ENCODE data around the gene ZNF823.

The ZNF823 gene

DNA sequence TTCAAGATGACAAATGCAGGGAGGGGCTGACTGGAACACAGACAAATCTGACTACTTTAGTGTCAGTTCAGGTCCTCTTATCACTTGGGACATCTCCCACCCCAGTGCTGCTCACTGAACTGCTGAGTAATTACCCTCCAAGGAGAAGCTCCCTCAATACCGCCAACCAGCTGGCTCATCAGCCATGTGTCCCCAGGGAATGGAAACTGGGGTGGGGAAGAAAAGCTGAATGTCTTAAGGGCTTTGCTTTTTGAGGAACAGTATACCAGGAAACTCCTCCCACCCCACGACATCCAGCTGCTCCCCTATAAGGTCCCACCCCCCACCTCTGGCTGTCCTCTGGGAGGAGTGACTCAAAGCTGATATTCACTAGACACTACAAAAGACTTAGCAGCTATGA is 2.0 kb downstream of the ZNF823 start:
- DNase-seq, result peak; percentile 80

DNA sequence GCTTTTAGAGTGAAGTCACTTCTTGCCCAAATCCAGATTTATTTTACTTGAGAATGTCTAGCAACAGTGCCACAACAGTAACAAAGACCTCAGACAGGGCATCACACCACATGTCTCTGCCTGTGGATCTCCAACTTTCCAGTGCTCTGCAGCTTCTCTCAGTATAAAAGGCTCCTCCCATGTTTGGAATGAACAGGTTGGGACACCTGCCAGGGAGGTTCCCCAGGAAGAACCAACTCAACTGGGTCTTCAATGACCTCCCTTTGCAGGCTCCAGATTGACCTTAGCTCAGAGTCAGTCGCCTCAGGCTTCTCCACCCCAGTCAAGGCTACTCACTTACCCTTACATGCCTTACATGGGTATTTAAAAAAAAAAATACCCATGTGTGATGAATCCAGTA is 3.4 kb downstream of the ZNF823 start:
- DNase-seq, result no peak

DNA sequence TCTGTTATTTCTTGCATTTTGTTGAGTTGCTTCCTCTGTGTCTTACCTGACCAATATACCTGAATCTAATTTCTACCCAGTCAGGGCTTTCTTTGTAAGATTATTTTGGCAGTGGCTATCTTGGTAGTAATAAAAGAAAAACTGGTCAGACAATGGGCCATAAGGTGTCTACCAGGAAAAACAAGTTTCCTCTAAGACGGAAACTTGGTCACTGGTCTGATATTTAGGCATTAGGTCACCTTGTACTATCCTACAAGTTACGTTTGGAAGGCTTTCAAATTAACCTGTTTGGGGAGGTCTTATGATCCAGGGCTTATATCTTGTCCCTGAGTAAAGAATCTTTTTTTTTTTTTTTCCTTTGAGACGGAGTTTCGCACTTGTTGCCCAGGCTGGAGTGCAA is 9.2 kb downstream of the ZNF823 start:
- DNase-seq, result no peak

DNA sequence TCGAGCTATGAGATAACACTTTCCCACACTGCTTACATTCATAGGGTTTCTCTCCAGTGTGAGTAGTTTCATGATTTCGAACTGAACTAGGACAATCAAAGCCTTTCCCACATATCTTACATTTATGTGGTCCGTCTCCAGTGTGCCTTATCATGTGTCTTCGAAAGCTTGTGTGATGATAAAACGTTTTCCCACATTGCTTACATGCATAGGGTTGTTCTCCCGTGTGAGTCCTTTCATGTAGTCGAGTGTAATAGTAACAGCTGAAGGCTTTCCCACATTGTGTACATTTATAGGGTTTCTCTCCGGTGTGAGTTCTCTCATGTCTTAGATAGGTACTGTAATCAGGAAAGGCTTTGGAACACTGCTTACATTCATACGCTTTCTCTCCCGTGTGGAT is 16.3 kb downstream of the ZNF823 start:
- DNase-seq, result no peak

DNA sequence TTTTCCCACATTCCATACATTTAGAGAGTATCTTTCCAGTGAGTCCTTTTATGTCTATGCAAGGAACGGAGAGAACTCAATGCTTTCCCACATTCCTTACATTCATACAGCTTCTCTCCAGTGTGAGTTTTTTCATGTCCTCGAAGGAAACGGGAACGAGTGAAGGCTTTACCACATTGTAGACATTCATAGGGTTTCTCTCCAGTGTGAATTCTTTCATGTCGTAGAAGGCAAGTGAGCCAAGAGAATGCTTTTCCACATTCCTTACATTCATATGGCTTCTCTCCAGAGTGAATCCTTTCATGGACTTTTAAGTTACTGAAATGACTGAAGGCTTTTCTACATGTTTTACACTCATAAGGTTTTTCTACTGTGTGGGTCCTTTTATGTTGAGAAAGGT is 17.1 kb downstream of the ZNF823 start:
- no peak for DNase-seq

DNA sequence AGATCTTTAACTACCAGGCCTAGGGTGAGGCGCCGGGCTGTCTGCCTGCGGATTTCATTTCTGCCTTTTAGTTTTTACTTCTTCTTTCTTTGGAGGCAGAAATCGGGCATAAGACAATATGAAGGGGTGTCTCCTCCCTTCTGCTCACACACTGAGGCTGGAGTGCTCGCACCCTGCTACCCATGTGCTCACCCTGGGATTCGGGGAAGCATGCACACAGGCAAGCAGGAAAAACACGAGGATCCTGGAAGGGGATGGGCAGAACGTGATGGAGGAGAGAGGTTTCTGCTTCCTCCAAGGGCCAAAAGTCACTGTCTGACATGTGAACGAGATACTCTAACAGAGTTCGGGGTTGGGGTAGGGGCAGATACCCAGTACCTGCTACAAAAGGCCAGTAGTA is 28.4 kb downstream of the ZNF823 start:
- DNase-seq, result no peak

DNA sequence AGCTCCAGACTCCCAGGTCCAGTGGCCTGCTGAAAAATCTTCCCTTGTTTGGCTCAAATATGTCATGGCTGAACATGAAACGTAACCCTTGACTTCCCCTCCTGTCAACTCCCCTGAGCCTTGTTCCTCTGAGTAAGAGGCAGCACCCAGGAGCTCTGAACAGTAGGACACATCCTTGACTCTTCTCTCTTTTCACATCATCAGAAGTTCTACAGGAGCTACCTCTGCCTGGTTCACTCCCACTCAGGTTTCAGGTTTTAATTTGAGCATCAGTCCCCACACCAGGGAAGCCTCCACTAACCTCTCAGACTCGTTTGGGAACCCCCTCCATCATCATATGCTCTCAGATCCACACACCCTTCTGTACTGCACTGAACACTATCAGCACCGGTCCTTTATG is 30.3 kb downstream of the ZNF823 start:
- DNase-seq, result no peak

DNA sequence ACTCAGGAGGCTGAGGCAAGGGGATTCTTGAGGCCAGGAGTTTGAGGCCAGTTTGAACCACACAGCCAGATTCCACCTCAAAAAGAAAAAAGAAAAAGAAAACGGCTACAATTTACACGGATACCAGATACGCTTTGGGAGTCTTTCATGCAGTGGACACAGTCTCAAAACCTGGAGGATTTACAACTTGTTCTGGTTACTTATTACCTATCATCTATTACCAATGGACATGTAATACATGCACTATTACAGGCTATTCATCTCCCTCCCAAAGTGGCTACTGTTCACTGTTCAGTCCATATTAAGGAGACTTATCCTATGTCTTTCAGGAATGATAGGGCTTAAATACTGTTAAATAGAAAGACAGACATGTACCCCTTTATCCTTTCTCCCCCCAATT is 33.3 kb downstream of the ZNF823 start:
- no peak for DNase-seq

DNA sequence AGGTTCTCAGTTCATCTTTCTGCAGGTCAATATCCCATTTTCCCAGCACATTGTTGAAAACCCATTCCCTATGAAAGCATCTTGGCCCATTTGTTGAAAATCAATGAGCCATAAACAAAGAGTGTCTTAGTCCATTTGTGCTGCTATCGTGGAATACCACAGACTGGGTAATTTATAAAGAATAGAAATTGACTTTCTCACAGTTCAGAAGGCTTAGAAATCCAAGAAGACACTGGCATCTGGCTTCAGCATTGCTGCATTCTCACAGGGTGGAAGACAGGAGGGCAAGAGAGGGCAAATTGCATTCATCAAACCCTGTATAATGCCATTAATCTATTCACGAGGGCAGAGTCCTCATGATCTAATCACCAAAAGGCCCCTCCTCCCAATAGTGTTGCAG is 34.1 kb downstream of the ZNF823 start:
- DNase-seq, result no peak

DNA sequence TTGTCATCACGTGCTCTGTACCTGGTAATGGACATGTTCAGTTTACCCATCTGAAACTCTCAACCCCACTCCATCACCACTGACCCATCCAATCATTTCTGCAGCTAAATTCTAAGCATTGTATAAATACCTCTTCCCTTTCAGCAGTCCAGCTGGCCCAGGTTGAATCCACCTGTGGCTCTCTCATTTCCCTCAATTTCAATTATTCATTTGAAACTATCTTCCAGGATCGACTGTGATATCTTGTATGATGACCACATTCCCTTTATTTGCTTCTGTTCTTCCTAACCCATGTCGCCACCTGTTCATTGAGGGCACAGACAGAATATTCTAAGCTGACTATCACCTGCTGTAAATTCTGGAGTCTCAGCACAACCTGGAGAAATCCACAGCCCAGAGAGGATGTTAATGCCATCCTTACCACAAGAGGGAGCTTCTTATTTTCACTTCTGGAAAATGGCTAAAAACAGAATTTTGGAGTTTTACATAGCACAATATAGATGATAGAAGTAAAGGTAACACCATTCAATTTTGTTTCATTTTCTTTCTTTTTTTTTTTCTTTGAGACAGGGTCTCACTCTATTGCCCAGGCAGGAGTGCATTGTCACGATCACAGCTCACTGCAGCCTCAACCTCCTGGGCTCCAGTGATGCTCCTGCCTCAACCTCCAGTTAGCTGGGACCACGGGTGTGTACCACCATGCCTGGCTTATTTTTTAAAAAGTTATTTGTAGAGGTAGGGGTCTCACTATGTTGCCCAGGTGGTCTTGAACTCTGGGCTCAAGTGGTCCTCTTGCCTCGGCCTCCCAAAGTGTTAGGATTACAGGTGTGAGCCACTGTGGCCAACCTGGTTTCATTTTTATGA is 38.6 kb downstream of the ZNF823 start:
- DNase-seq, result peak; percentile 74

DNA sequence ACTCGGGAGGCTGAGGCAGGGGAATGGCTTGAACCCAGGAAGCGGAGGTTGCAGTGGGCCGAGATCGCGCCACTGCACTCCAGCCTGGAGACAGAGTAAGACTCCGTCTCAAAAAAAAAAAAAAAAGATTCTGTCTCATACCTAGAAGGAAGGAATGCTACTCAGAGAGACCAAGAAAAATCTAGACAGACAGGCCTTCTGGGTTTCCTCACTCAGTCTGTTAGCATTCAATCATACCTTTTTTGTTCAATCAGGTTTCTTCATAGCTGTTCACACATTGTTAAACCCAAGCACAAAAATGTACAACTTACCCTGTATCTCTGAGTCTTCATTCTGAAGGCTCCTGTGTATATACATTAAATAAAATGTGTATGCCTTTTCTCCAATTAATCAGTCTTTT is 40.5 kb downstream of the ZNF823 start:
- no peak for DNase-seq

DNA sequence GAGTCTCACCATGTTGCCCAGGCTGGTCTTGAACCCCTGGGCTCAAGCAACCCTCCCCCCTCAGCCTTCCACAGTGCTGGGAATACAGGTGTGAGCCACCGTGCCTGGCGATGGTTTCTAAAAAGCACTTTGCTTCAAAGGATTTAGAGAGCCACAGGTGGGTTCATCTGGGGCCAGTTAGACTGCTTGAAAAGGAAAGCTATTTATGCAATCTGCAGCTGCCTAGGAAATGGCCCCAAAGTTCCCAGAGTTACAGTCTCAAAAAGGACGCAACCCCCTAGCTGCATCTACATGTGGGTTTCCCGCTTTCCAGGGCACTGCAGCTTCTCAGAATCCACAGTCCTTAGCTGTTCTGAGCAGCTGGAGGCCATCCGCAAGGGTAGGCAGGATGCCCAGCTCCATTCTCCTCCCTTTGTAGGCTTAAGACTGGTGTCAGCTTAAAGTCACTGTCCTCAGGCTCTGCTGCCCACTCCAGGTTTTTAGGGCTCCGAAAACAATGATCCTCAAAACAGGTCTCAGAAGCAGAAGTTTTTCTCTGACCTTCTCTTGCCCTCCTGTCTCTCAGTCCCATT is 41.4 kb downstream of the ZNF823 start:
- no peak for DNase-seq

DNA sequence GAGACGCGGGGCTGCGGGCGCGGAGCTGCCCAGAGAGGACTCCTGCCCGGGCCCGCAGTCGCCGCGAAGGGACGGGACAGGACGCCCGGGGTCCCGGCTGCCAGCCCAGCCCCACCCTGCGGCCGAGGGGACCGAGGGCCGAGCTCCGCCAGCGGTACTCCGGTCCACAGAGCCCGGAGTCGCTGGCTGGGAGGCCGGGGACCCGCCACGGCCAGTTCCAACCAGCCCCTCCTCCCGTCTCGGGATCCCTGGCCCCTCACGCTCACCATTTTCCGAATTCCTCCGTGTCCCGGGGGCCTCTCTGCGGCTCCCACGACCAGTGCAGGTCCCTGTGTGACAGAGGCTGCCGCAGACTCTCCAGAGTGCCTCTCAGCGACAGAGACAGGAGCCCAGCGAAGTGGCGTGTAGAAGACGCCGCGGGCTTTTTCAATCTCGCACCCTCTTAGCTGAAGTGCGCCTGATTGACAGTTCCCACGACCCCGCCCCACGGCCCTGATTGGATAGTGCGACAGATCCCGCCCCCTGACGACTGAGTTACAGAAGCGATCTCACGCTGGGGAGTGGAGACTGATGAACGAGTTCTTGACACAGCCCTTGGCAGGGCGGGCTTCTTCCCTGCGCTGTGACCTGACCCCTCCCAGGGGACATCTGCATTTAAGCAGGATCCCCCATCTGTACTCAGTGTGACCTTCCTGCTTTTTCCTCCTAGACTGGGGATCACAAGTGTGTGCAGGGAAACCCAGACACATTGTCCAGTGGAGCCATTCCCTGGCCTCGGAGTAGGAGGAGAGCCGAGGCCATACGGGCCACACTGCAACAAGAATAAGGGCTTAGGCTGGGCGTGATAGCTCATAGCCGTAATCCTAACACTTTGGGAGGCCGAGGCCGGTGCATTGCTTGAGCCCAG is 44.0 kb downstream of the ZNF823 start:
- DNase-seq, result peak; percentile 96

DNA sequence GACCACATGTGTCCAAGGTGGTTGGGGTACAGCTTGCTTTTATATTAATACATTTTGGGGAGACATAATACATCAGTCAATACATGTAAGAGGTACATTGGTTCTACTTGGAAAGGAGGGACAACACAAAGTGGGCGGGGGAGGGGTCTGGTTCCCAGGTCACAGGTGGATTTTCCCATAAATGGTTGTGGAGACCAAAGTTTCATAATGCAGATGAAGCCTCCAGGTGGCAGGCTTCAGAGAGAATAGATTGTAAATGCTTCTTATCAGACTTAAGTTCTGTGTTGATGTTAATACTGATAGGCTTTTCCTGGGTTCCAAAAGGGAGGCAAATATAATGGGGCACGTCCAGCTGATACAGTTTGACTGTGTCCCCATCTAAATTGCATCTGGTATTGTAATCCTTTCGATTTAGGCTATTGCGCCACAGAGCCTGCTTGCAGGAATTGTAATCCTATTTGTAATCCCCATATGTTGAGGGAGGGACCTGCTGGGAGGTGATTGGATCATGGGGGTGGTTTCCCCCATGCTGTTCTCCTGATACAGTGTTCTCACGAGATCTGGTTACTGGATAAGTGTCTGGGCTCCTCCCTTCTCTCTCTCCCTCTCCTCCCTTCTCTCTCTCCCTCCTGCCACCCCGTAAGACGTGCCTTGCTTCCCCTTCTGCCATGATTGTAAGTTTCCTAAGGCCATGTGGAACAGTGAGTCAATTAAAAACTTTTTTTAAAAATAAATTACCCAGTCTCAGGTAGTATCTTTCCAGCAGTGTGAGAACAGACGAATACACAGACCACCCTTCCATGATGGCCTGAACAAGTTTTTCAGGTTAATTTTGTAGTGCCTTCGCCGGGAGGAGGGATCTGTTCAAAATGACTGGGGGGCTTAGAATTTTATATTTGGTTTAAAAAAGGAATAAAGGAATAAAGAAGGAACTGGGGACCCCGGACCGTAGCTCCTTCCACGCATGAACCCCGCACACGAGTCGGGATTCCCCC is 44.9 kb downstream of the ZNF823 start:
- DNase-seq, result peak; percentile 37

DNA sequence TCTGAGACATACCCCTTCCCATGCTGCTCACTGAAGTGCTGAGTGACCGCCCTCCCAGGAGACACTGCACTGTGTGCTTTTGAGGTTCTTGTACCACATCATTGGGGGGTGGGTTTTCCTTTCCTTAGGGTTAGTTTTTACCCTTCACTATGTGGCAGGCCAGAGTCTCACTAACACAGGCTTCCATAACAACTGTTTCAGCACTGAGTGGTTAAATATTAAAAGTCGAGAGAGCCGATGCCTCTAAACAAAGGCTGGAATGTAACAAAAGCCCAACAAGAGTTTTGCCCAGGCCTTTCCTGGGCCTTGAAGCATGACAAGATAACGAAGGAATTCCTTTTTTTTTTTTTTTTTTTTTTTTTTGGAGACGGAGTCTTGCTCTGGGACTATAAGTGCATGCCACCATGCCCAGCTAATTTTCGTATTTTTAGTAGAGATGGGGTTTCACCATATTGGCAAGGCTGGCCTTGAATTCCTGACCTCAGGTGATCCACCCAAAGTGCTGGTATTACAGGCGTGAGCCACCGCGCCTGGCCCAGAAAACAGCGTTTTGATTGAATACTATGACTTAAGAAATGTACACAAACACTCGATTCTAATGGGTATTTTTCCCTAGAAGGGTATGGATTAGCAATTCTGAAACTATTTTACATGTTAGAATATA is 46.5 kb downstream of the ZNF823 start:
- DNase-seq, result no peak

DNA sequence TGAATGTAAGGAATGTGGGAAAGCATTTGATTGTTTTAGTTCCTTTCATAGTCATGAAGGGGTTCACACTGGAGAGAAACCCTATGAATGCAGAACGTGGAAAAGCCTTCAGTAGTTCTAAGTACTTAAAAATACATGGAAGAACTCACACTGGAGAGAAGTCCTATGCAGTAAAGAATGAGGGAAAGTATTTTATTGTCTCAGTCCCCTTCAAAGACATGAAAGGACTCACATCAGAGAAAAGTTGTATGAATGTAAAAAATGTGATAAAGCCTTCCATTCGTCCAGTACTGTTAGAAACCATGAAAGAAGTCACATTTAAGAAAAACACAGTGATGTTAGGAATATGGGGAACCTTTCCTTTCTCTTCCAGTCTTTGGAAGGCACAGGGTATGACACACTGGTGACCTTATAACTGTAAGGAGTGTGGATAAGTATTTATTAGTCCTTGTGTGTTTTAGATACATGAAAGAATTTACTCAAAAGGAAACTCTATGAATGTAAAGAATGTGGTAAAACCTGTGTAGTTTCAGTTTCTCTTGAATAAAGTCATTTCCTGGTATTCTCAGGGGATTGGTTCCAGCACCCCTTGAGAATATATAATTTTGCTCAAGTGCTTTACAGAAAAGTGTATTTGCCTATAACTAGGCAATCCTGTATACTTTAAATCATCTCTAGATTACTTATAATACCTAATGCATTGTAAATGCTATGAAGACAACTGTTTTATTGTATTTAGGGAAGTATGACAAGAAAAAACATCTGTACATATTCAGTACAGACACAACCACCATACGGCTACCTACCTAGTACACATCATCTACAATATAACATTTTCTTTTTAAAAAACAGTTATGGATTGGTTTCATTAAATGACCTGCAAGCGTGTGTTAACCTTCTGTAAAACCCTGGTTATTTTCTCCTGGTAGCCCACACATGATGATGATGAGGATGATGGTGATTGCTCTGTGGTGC is 52.8 kb downstream of the ZNF823 start:
- DNase-seq, result no peak

DNA sequence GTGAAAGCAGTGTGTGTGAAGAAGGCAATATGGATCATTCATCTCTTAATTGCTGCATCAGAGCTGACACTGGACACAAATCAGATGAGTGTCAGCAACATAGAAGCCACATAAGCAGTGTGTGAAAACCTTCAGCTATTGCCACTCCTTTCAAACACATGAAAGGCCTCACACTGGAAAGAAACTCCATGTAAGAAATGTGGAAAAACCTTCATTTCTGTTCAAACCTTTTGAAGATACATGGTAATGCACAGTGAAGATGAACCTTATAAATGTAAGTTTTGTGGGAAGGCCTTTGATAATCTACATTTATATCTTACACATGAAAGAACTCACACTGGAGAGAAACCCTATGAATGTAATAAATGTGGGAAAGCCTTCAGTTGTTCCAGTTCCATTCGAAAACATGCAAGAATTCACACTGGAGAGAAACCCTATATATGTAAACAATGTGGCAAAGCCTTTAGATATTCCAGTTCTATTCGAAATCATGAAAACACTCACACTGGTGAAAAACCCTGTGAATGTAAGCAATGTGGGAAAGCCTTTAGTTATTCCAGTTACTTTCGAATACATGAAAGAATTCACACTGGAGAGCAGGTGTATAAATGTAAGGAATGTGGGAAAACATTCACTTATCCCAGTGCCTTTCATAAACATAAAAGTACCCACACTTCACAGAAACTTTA is 53.6 kb downstream of the ZNF823 start:
- DNase-seq, result no peak

DNA sequence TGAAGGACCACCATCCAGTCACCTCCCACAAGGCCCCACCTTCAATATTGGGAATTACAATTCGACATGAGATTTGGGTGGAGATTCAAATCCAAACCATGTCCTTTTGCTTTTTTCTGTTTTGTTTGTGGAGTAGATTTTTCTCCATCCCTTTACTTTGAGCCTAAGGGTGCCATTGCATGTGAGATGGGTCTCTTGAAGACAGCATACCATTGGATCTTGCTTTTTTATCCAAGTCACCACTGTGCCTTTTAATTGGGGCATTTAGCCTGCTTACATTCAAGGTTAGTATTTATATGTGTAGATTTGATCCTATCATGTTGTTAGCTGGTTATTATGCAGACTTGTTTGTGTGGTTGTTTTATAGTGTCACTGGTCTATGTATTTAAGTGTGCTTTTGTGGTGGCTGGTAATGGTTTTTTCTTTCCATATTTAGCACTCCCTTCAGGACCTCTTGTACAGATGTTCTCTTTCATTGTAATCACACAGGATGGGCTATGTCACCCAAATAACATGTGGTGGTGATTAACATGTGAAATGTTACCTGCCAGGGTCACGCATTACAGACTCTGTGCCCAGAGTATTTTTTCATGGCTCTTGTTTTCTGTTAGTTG is 58.0 kb downstream of the ZNF823 start:
- no peak for DNase-seq

DNA sequence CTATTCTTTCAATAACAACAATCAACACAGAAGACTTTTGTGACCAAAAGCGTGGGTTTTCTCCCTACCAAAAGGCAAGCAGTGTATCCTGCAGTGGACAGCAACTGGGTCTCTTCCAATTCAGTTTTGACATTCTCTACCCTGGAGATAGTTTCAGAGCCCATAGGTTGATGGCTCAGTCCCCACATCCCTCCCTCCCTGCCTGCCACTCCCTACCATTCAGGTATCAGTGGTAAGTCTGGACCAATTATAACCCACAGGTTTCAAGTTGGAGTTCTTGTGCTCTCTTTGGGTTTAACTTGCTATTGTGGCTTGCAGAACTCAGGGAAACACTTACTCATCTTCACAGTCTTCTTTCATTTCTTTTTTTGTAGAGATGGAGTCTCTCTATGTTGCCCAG is 60.2 kb downstream of the ZNF823 start:
- no peak for DNase-seq
